ENCODE data around the gene DLK2. TPM values are rescaled to one million over a fixed set of nuclear protein-coding genes. Genes with fewer than 3 reads are reported as not detected.

DLK2 gene
- total and polyA plus RNA-seq, 2 of the 13 experiments (the other 11 are each of a cell fraction or from before 2014, with no cell fraction given), result 1.2 to 3.8 TPM

DNA sequence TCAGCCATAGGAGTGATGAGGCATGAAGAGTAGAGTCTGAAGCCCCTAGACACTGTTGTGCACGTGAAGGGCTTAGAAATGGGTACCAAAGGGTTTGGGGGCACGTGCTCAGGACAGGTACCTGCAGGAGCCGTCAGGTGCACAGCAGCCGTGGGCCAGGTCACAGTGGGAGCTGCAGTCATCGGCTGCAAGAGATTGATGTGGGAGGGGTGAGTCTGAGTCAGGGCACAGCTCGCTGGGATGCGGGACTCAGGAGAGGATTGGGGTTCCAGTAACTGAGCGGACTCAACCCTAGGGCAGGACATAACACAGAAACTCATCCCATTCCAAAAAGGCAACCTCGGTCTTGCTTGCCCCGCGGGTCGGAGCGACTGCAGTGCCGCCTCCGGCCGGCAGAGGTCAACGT lies 1.1 kb downstream of the DLK2 start (continued):
- TF ChIP-seq, protein P1, sequence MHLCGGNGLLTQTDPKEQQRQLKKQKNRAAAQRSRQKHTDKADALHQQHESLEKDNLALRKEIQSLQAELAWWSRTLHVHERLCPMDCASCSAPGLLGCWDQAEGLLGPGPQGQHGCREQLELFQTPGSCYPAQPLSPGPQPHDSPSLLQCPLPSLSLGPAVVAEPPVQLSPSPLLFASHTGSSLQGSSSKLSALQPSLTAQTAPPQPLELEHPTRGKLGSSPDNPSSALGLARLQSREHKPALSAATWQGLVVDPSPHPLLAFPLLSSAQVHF (CRISPR knock-in tag; IDR thresholded peaks at IDR 0.05), result 0 out of 2 replicates have a peak, but pooled peaks have one; percentile 20
- no peak for TF ChIP-seq SMARCE1 (IDR thresholded peaks at IDR 0.05; ENCODE audit: borderline replicate concordance)
- peak; percentile 51; the same call in 1 of the 2 replicates for TF ChIP-seq ELF3 (CRISPR knock-in tag; IDR thresholded peaks at IDR 0.05)
- TF ChIP-seq, protein P2, sequence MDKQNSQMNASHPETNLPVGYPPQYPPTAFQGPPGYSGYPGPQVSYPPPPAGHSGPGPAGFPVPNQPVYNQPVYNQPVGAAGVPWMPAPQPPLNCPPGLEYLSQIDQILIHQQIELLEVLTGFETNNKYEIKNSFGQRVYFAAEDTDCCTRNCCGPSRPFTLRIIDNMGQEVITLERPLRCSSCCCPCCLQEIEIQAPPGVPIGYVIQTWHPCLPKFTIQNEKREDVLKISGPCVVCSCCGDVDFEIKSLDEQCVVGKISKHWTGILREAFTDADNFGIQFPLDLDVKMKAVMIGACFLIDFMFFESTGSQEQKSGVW (CRISPR knock-in tag; IDR thresholded peaks at IDR 0.05; ENCODE audit: borderline replicate concordance), result no peak
- TF ChIP-seq SMC3 (IDR thresholded peaks at IDR 0.05; ENCODE audit: low read length), result peak; percentile 75
- TF ChIP-seq PHB2 (IDR thresholded peaks at IDR 0.05; ENCODE audit: partially characterized antibody), result no peak
- TF ChIP-seq CEBPG (CRISPR knock-in tag; IDR thresholded peaks at IDR 0.05), result peak; percentile 26; the same call in 1 of the 2 replicates
- TF ChIP-seq, protein P3, sequence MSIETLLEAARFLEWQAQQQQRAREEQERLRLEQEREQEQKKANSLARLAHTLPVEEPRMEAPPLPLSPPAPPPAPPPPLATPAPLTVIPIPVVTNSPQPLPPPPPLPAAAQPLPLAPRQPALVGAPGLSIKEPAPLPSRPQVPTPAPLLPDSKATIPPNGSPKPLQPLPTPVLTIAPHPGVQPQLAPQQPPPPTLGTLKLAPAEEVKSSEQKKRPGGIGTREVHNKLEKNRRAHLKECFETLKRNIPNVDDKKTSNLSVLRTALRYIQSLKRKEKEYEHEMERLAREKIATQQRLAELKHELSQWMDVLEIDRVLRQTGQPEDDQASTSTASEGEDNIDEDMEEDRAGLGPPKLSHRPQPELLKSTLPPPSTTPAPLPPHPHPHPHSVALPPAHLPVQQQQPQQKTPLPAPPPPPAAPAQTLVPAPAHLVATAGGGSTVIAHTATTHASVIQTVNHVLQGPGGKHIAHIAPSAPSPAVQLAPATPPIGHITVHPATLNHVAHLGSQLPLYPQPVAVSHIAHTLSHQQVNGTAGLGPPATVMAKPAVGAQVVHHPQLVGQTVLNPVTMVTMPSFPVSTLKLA (IDR thresholded peaks at IDR 0.05), result 0 out of 2 replicates have a peak, but pooled peaks have one; percentile 27
- 0 out of 2 replicates have a peak, but pooled peaks have one; percentile 15 for TF ChIP-seq ZNF816 (CRISPR knock-in tag; IDR thresholded peaks at IDR 0.05; ENCODE audit: borderline replicate concordance)
- no peak for TF ChIP-seq SSRP1 (CRISPR knock-in tag; IDR thresholded peaks at IDR 0.05)
- TF ChIP-seq ZNF761 (CRISPR knock-in tag; conservative IDR thresholded peaks at IDR 0.05), result no peak
- peak; percentile 85; the same call in 1 of the 2 replicates for TF ChIP-seq ZNF431 (CRISPR knock-in tag; IDR thresholded peaks at IDR 0.05; ENCODE audit: borderline replicate concordance, low read depth)
- 0 out of 2 replicates have a peak, but pooled peaks have one; percentile 55 for TF ChIP-seq ZNF891 (CRISPR knock-in tag; IDR thresholded peaks at IDR 0.05)
- TF ChIP-seq ZNF33B (CRISPR knock-in tag; IDR thresholded peaks at IDR 0.05), result 0 out of 2 replicates have a peak, but pooled peaks have one; percentile 80
- TF ChIP-seq ZC3H13 (CRISPR knock-in tag; IDR thresholded peaks at IDR 0.05), result 0 out of 2 replicates have a peak, but pooled peaks have one; percentile 6
- TF ChIP-seq, protein P4, sequence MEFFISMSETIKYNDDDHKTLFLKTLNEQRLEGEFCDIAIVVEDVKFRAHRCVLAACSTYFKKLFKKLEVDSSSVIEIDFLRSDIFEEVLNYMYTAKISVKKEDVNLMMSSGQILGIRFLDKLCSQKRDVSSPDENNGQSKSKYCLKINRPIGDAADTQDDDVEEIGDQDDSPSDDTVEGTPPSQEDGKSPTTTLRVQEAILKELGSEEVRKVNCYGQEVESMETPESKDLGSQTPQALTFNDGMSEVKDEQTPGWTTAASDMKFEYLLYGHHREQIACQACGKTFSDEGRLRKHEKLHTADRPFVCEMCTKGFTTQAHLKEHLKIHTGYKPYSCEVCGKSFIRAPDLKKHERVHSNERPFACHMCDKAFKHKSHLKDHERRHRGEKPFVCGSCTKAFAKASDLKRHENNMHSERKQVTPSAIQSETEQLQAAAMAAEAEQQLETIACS (CRISPR knock-in tag; IDR thresholded peaks at IDR 0.05), result peak; percentile 68; the same call in 1 of the 2 replicates
- 0 out of 2 replicates have a peak, but pooled peaks have one; percentile 66 for TF ChIP-seq ZNF430 (CRISPR knock-in tag; IDR thresholded peaks at IDR 0.05)
- TF ChIP-seq, protein P5, sequence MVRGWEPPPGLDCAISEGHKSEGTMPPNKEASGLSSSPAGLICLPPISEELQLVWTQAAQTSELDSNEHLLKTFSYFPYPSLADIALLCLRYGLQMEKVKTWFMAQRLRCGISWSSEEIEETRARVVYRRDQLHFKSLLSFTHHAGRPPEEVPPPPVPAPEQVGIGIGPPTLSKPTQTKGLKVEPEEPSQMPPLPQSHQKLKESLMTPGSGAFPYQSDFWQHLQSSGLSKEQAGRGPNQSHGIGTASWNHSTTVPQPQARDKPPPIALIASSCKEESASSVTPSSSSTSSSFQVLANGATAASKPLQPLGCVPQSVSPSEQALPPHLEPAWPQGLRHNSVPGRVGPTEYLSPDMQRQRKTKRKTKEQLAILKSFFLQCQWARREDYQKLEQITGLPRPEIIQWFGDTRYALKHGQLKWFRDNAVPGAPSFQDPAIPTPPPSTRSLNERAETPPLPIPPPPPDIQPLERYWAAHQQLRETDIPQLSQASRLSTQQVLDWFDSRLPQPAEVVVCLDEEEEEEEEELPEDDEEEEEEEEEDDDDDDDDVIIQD (CRISPR knock-in tag; IDR thresholded peaks at IDR 0.05; ENCODE audit: low read depth), result 0 out of 2 replicates have a peak, but pooled peaks have one; percentile 30
- no peak for TF ChIP-seq PLRG1 (conservative IDR thresholded peaks at IDR 0.05)
- no peak for TF ChIP-seq MAZ (IDR thresholded peaks at IDR 0.05; ENCODE audit: borderline replicate concordance, low read depth, low read length)
- 0 out of 2 replicates have a peak, but pooled peaks have one; percentile 71 for TF ChIP-seq MAZ (CRISPR knock-in tag; IDR thresholded peaks at IDR 0.05; ENCODE audit: low read depth)
- no peak for TF ChIP-seq CHD2 (IDR thresholded peaks at IDR 0.05; ENCODE audit: low read depth, low read length)
- TF ChIP-seq, protein P6, sequence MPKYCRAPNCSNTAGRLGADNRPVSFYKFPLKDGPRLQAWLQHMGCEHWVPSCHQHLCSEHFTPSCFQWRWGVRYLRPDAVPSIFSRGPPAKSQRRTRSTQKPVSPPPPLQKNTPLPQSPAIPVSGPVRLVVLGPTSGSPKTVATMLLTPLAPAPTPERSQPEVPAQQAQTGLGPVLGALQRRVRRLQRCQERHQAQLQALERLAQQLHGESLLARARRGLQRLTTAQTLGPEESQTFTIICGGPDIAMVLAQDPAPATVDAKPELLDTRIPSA (CRISPR knock-in tag; IDR thresholded peaks at IDR 0.05; ENCODE audit: borderline replicate concordance), result 0 out of 2 replicates have a peak, but pooled peaks have one; percentile 6
- 0 out of 2 replicates have a peak, but pooled peaks have one; percentile 8 for TF ChIP-seq PHF20 (CRISPR knock-in tag; IDR thresholded peaks at IDR 0.05)
- no peak for TF ChIP-seq RNF2 (conservative IDR thresholded peaks at IDR 0.05; ENCODE audit: low read depth)
- no peak for TF ChIP-seq PAWR (CRISPR knock-in tag; IDR thresholded peaks at IDR 0.05; ENCODE audit: borderline replicate concordance)
